ENCODE measurements around the gene SHCBP1L.

SHCBP1L gene

DNA sequence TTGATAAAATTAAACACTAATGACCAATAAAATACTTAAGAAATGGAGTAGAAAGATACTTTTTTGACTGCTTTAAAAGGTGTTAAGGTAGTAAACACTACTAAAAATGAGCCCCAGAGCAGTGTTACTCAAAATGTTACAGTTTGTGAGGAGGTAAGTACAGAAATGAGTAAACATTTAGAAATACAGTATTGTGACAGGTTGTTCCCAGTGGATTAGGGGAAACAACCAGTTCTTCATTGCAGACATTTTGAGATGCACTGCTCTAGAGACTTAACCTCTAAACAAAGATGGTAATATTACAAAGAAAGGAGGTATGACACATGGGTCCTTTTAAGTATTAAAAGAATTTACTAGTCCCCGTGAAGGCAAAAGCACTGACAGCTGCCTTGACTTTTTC, 101.1 kb downstream of the SHCBP1L start:
- TF ChIP-seq GATA2 (IDR thresholded peaks at IDR 0.05; ENCODE audit: low read depth, low read length), result no peak

GRCh38 chr1:182850319-182850718, 102.6 kb downstream of the SHCBP1L start:
- TF ChIP-seq GATA3 (IDR thresholded peaks at IDR 0.05; ENCODE audit: low read depth, low read length) (no peak), GATA2 (IDR thresholded peaks at IDR 0.05; ENCODE audit: low read depth, low read length) (no peak)
